ENCODE data around the gene OGFR. TPM values are rescaled to one million over a fixed set of nuclear protein-coding genes. Genes with fewer than 3 reads are reported as not detected.

Gene OGFR
- total RNA-seq, 6 experiments from 2014 or later, result 37.8 to 42.2 (median 39.0) TPM

DNA sequence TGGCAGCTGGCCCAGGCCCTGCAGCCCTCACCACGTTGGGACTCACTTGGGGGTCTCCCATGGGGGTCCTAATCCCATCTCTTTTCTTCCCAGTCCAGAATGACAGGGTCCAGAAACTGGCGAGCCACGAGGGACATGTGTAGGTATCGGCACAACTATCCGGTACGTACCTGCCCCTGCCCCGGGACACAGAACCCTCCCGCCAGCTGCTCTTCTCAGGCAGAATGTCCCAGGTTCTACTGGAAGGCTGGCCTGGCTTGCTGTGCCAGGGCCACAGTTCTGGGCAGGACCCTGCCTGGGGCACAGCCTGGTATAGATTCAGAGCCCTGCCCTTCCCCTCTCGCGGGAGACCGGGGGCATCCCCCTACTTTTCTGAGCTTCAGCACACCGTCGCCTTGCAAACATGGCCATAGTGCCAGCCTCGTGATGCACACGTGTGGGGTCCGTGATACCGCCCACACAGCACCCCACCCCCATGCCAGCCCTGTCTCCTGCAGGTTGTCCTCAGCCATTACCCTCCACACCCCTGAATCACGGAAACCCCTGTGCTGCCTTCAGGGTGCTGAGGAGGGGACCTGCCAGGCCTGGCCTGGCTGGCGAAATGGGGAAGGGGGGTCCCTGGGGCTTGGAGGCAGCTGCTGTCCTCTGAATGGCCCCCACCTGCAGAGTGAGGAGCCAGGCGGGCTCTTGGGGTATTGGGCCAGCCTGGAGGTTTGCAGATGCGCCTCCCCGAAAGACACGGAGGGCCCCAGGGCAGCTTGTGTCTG is 3.0 kb downstream of the OGFR start:
- Mint-ChIP-seq H3K36me3 (ENCODE audit: low read depth) (peaks cover 5% of the 10 kb centered on the region), H3K27ac (no peak overlapping the region), H3K4me3 (no peak overlapping the region), H3K27me3 (ENCODE audit: insufficient read depth) (no peaks in the 10 kb centered on the region; the same call in none of the 2 replicates), H3K4me1 (ENCODE audit: low read depth) (peaks cover 21% of the 10 kb centered on the region), H3K9me3 (no peaks in the 10 kb centered on the region)
- TF ChIP-seq, protein P1, sequence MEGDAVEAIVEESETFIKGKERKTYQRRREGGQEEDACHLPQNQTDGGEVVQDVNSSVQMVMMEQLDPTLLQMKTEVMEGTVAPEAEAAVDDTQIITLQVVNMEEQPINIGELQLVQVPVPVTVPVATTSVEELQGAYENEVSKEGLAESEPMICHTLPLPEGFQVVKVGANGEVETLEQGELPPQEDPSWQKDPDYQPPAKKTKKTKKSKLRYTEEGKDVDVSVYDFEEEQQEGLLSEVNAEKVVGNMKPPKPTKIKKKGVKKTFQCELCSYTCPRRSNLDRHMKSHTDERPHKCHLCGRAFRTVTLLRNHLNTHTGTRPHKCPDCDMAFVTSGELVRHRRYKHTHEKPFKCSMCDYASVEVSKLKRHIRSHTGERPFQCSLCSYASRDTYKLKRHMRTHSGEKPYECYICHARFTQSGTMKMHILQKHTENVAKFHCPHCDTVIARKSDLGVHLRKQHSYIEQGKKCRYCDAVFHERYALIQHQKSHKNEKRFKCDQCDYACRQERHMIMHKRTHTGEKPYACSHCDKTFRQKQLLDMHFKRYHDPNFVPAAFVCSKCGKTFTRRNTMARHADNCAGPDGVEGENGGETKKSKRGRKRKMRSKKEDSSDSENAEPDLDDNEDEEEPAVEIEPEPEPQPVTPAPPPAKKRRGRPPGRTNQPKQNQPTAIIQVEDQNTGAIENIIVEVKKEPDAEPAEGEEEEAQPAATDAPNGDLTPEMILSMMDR (IDR thresholded peaks at IDR 0.05), result no peak
- no peak for DNase-seq

DNA sequence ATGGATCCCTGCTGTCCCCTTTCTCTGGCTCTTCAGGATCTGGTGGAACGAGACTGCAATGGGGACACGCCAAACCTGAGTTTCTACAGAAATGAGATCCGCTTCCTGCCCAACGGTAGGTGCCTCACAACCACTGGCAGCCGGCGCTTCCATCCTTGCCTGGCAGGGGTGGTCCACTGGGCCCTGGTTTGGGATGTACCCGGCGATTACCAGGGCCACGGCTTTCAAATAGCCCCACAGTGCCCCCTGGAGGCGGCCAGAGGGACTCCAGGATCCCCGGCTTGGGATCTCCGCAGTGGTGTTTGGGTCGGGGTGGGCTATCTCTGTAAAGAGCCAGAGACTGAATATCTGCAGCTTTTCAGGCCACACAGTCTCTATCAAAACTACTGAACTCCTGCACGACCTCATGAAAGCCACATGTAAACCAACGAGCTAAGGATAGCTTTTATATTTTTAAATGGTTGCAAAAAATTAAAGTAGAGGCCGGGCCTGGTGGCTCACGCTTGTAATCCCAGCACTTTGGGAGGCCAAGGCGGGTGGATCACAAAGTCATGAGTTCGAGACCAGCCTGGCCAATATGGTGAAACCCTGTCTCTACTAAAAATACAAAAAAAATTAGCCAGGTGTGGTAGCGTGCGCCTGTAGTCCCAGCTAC is 3.7 kb downstream of the OGFR start:
- no peak for DNase-seq
- Mint-ChIP-seq H3K4me1 (ENCODE audit: low read depth) (peaks cover 21% of the 10 kb centered on the region), H3K4me3 (no peak overlapping the region; the same call in 1 of the 2 replicates), H3K27me3 (ENCODE audit: insufficient read depth) (no peaks in the 10 kb centered on the region; the same call in none of the 2 replicates), H3K9me3 (no peaks in the 10 kb centered on the region), H3K27ac (peak overlapping the region; percentile 57), H3K36me3 (ENCODE audit: low read depth) (peaks cover 5% of the 10 kb centered on the region)
- TF ChIP-seq, protein P1 (IDR thresholded peaks at IDR 0.05), result peak; percentile 92

DNA sequence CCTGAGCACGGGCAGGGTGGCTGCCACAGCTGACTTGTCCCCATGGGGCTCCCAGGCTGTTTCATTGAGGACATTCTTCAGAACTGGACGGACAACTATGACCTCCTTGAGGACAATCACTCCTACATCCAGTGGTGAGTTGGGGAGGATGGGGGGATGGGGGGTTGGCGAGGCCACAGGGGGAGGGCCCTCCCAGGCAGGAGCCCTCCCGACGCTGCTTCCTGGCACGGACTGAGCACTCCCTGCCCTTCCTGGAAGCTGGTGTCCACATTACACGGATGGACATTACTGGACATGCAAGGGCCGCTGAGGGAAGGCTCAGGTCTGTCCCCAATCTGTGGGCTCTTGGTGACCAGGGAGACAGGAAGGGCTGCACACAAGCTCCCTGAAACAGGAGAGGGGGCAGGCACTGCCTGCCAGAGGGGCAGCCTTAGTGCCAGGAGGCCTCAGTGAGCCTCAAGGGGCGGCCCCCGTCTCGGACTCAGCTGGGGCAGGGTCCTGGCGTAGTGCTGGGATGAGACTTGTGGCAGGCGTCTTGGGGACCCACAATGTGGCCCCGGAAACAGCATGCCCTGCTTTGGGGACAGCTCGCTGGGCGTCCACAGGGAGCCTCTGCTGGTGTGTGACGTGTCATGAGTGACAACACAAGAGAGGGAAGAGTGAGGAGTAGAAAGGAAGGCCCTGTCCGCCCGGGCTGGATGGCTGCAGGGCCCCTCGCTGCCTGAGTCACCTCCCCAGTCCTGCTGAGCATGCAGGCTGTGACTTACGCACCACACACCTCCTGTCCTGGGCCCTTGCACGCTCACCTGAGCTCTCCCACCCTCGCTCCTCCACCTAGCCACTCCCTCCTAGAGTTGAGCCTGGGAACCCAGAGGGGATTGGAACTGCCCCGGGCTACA is 5.1 kb downstream of the OGFR start:
- no peak overlapping the region for H3K27ac Mint-ChIP-seq
- peaks cover 5% of the 10 kb centered on the region for H3K36me3 Mint-ChIP-seq (ENCODE audit: low read depth)
- peaks cover 15% of the 10 kb centered on the region for H3K4me1 Mint-ChIP-seq (ENCODE audit: low read depth)
- no peak overlapping the region for H3K4me3 Mint-ChIP-seq
- TF ChIP-seq, protein P1 (IDR thresholded peaks at IDR 0.05), result no peak
- H3K27me3 Mint-ChIP-seq (ENCODE audit: insufficient read depth), result peaks cover 3% of the 10 kb centered on the region
- DNase-seq, result no peak
- H3K9me3 Mint-ChIP-seq, result no peaks in the 10 kb centered on the region

DNA sequence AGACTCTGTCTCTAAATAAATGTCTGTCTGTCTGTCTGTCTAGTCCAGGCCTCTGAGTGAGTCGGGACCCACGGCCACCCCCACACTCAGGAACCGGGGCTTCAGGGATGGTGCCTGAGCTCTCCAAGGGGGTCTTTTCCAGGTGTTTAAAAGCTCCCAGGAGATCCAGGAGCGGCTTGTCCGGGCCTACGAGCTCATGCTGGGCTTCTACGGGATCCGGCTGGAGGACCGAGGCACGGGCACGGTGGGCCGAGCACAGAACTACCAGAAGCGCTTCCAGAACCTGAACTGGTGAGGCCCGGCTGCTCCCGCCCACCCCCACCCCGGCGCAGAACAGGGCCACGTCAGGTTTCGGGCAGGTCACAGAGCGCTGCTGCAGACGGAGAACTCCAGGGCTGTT is 6.7 kb downstream of the OGFR start:
- H3K4me1 Mint-ChIP-seq (ENCODE audit: low read depth), result peaks cover 25% of the 10 kb centered on the region
- no peaks in the 10 kb centered on the region for H3K9me3 Mint-ChIP-seq
- TF ChIP-seq, protein P1 (IDR thresholded peaks at IDR 0.05), result no peak
- DNase-seq, result no peak
- H3K27me3 Mint-ChIP-seq (ENCODE audit: insufficient read depth), result peaks cover 16% of the 10 kb centered on the region
- no peak overlapping the region for H3K27ac Mint-ChIP-seq
- H3K36me3 Mint-ChIP-seq (ENCODE audit: low read depth), result peaks cover 5% of the 10 kb centered on the region
- no peak overlapping the region for H3K4me3 Mint-ChIP-seq

DNA sequence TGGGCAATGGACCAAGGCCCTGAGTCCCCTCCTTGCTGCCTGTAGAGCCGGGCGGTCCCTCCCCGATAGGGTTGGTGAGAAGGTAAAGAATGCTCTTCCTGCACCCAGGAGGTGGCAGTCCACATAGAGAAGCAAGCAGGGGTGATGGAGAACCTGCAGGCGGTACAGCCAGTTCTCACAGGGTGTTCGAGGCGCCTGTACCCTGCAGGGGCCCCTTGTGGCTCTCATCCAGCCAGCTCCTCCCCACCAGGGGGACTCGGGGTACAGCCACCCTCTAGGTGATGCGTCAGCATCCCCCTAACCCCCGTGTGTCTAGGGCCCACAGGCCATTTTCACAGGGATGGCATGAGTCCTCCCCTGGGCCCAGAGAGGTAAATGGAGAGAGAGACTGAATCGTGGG is 7.1 kb downstream of the OGFR start:
- Mint-ChIP-seq H3K27ac (no peak overlapping the region), H3K9me3 (no peaks in the 10 kb centered on the region), H3K4me3 (no peak overlapping the region), H3K4me1 (ENCODE audit: low read depth) (peaks cover 21% of the 10 kb centered on the region), H3K36me3 (ENCODE audit: low read depth) (peaks cover 5% of the 10 kb centered on the region), H3K27me3 (ENCODE audit: insufficient read depth) (peaks cover 16% of the 10 kb centered on the region)
- TF ChIP-seq, protein P1 (IDR thresholded peaks at IDR 0.05), result no peak
- no peak for DNase-seq
